Measurements from ENCODE around the gene LEMD2.

LEMD2 gene

DNA sequence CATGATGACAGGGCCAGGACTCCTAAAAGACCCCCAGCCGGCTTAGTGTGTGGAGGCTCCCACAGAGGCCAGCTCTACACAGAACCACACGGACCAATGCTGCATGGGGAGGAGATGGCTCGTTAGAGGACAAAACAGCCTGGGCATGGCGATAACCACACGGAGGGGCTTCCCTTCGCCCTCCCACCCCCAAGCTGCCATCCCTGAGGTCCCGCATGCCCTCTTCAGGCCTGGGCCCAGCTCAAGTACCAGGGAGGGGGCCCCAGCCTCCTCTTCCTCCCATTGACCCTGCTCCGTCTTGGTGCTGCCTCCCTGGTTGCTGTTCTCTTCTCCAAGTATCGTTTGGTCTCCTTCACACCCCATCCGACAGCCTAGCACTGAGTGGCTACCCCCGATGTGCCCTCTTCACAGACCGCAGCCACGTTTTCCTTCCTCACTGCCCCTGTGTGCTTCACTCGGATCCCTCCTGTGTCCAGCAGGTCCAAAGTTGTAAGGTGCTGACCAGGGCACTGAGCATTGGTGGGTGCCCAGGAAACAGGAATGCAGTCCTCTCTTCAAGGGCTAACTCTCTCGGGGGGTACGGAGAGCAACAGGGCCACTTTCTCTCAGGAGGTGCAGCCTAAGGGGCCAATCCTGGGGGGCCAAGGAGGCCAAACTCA is 24.4 kb upstream of the LEMD2 start:
- Histone ChIP-seq H3K9me3 (ENCODE audit: low read length) (no peaks in the 10 kb centered on the region), H3K27me3 (ENCODE audit: insufficient read depth, low read length) (peaks cover 17% of the 10 kb centered on the region), H3K4me3 (ENCODE audit: low read length) (no peak overlapping the region), H3K4me1 (ENCODE audit: insufficient read depth, low read length) (peaks cover 11% of the 10 kb centered on the region), H2AFZ (ENCODE audit: low read depth, low read length) (no peak overlapping the region), H3K36me3 (ENCODE audit: insufficient read depth, low read length) (no peaks in the 10 kb centered on the region)

DNA sequence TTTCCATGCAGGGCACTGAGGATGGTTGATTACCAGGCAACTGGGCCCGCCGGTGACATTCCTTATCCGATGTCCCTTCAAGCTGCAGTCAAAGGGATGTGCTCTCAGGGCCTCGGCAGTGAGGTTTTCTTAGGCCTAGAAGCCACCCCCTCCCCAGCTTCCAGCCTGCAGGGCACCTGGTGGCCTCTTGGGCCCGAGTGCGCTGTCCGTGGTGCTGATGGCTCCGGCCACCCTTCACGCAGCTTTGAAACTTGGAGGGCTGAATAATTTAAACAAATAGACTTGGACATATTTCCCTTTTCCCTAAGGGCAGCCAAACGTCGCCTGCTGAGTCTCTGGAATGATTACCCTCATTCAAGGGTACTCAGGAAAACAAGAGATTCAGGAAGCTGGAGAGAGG is 23.7 kb upstream of the LEMD2 start:
- H2AFZ ChIP-seq (ENCODE audit: low read depth, low read length) = no peak overlapping the region
- peaks cover 15% of the 10 kb centered on the region for H3K4me1 ChIP-seq (ENCODE audit: insufficient read depth, low read length)
- H3K36me3 ChIP-seq (ENCODE audit: insufficient read depth, low read length) = no peaks in the 10 kb centered on the region
- no peak overlapping the region for H3K4me3 ChIP-seq (ENCODE audit: low read length)
- H3K27me3 ChIP-seq (ENCODE audit: insufficient read depth, low read length) = peaks cover 21% of the 10 kb centered on the region
- no peaks in the 10 kb centered on the region for H3K9me3 ChIP-seq (ENCODE audit: low read length)

DNA sequence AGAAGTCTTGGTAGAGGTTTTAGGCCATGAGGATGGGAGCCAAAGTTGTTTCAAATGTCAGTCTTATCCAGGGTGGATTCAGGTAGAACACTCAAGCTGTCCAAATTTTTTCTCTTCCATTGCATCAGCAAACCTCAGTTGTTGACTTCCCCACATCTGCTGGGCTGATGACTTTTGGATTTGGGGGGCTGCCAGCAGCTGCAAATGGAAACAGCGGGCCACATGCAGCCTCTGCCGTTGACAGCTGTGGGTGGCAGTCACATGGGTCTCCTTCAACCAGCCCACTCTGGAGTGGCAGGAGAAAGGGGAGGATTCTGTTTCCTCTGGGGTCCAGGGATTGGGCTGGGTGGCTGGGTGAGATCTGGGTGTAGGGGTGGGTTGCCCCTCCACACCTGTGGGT is 20.7 kb upstream of the LEMD2 start:
- Histone ChIP-seq H3K4me1 (ENCODE audit: insufficient read depth, low read length) (peaks cover 15% of the 10 kb centered on the region), H3K36me3 (ENCODE audit: insufficient read depth, low read length) (no peaks in the 10 kb centered on the region)

DNA sequence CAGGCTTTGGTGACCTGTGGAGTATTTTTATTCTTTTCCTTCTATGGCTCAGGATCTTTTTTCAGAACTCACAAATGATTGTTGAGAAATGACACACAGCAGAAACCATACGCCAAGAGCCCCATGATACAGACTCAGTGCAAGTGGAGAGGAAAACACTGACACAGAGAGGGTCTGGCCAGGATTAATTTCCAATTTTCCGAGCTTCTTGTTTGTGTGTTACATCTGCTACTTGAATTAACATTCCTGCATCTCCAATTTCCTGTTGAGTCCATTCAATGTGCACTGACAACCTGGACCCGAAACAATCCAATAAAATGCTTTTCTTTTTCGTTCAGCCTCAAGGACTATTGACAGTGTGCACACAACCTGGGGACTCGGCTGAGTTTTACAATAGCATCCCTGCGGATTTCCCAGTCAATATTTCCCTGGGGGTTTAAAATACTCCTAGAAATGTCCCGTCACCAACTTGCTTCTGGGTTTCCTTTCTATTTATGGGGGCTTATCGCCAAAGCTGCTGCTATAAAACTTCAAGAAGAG is 19.8 kb upstream of the LEMD2 start:
- H3K4me1 ChIP-seq (ENCODE audit: insufficient read depth, low read length) = peaks cover 15% of the 10 kb centered on the region

More for the DNA sequence above, 20.7 kb upstream of the LEMD2 start:
- no peaks in the 10 kb centered on the region for H3K9me3 ChIP-seq (ENCODE audit: low read length)
- peaks cover 28% of the 10 kb centered on the region for H3K27me3 ChIP-seq (ENCODE audit: insufficient read depth, low read length)
- no peak overlapping the region for H2AFZ ChIP-seq (ENCODE audit: low read depth, low read length)
- H3K4me3 ChIP-seq (ENCODE audit: low read length) = no peak overlapping the region

DNA sequence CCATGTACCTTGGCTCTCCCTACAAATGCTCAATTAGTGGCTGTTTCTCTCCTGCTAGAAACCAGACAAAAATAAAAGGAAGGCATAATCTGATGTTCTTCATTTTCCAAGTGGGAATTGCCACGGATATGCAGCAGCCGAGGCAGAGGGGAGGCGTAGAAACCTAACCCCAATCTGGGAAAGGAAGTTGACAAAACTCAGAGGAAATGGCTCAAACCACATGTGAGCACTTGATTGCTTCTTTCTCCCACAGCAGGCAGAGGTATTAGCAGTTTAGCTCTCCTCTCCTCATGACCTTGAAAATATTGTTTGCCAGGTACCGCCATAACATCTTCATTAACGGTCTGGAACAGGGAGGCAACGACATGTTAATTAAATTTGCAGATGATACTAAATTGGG is 18.7 kb upstream of the LEMD2 start:
- no peaks in the 10 kb centered on the region for H3K36me3 ChIP-seq (ENCODE audit: insufficient read depth, low read length)
- no peaks in the 10 kb centered on the region for H3K9me3 ChIP-seq (ENCODE audit: low read length)
- H3K4me1 ChIP-seq (ENCODE audit: insufficient read depth, low read length) = peaks cover 16% of the 10 kb centered on the region
- H3K27me3 ChIP-seq (ENCODE audit: insufficient read depth, low read length) = peaks cover 33% of the 10 kb centered on the region
- no peak overlapping the region for H3K4me3 ChIP-seq (ENCODE audit: low read length)
- H2AFZ ChIP-seq (ENCODE audit: low read depth, low read length) = no peak overlapping the region

More for the DNA sequence above, 19.8 kb upstream of the LEMD2 start:
- Histone ChIP-seq H2AFZ (ENCODE audit: low read depth, low read length) (no peak overlapping the region), H3K36me3 (ENCODE audit: insufficient read depth, low read length) (no peaks in the 10 kb centered on the region), H3K4me3 (ENCODE audit: low read length) (no peak overlapping the region), H3K9me3 (ENCODE audit: low read length) (no peaks in the 10 kb centered on the region), H3K27me3 (ENCODE audit: insufficient read depth, low read length) (peaks cover 33% of the 10 kb centered on the region)

DNA sequence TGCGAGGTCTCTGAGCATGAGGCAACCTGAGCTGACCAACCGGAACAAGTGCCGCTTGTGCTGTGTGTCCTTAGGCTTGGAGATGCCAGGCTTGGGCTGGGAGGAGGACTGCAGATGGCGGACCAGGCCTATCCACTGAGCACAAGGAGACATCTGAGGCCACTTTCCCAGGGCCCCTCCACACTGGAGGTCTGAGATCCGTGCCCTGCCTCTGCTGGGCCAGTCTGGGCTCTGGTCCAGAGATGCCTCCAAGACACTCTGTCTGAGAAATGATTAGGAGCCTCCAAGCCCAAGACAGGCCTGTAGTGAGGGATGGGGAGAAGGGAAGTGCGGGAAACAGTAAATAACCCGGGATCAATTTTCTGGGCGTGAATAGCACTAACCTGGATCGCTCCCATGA is 17.9 kb upstream of the LEMD2 start:
- Histone ChIP-seq H2AFZ (ENCODE audit: low read depth, low read length) (no peak overlapping the region), H3K4me1 (ENCODE audit: insufficient read depth, low read length) (peaks cover 21% of the 10 kb centered on the region), H3K36me3 (ENCODE audit: insufficient read depth, low read length) (no peaks in the 10 kb centered on the region), H3K9me3 (ENCODE audit: low read length) (no peaks in the 10 kb centered on the region), H3K4me3 (ENCODE audit: low read length) (no peak overlapping the region), H3K27me3 (ENCODE audit: insufficient read depth, low read length) (peaks cover 31% of the 10 kb centered on the region)

DNA sequence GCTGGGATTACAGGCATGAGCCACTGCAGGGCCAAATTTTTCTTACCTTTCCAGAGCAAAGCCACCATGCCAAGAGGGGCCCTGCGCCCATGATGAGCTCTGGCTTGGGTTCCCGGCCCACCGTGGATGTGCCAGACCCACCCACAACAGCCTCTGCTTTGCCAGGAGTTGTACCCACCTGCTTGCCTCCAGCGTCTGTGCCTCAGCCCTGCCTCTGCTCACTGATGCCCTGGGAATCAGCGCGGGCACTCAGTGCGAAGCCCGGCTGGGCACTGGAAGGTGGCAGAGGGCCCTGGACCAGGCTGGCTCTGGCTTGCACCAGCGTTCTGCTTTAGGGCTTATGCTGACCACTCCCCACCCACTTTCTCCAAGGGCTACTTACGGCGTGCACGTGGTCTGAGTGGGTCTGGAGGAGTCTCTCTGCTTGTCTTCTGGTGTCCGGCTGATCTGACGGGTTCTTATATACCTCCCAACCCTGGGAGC is 14.7 kb upstream of the LEMD2 start, which contains the start of gene MLN:
MLN (minus strand) TSS at position 433 of the 483 bp plus-strand sequence. CDS start 2,840 bp downstream, outside the sequence.
- no peak within 1 kb of the TSS for H3K4me3 ChIP-seq (ENCODE audit: low read length)
- H3K9me3 ChIP-seq (ENCODE audit: low read length) = no peaks in the 10 kb centered on the region
- H3K36me3 ChIP-seq (ENCODE audit: insufficient read depth, low read length) = no peaks in the 10 kb centered on the region
- H2AFZ ChIP-seq (ENCODE audit: low read depth, low read length) = no peak within 1 kb of the TSS
- peaks cover 11% of the 10 kb centered on the region for H3K4me1 ChIP-seq (ENCODE audit: insufficient read depth, low read length)
- H3K27me3 ChIP-seq (ENCODE audit: insufficient read depth, low read length) = peaks cover 16% of the 10 kb centered on the region

DNA sequence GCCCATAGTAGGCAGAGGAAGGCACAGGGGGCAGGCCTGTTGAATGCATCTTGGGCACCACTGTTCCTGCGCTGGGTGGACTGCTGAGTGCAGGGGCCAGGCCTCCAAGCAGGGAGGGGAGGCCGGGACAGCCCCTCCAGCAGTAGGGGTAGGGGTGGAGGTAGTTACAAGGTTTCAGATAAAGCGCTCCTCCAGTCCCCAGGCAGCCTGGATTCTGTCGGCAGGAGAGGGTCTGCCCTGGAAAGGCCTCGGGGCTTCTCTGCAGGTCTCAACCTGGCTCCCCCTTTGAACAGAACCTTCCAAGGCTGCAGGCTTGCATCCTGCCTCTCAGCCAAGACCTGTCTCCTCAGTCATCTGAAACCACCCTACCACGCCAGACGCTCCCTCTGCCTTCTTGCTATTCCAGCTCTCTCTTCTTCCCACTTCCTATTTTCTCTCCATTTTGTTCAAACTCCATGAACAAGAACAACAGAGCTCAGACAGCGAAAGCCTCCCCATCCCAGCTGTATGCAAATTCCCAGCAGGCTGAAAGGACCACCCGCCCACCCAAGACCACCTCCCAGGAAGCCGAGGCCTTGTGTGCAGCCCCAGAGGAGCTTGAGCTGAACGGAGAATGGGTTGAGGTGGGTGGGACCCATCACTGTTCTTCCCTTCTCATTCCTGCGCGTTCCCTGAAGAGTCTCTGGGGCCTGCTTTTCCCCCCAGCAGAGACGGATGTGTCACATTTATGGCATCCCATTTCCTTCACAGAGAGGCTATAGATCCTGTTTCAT is 13.4 kb upstream of the LEMD2 start:
- no peak overlapping the region for H2AFZ ChIP-seq (ENCODE audit: low read depth, low read length)
- no peaks in the 10 kb centered on the region for H3K9me3 ChIP-seq (ENCODE audit: low read length)
- H3K4me1 ChIP-seq (ENCODE audit: insufficient read depth, low read length) = peaks cover 15% of the 10 kb centered on the region
- H3K4me3 ChIP-seq (ENCODE audit: low read length) = no peak overlapping the region
- H3K36me3 ChIP-seq (ENCODE audit: insufficient read depth, low read length) = no peaks in the 10 kb centered on the region
- H3K27me3 ChIP-seq (ENCODE audit: insufficient read depth, low read length) = peaks cover 9% of the 10 kb centered on the region

DNA sequence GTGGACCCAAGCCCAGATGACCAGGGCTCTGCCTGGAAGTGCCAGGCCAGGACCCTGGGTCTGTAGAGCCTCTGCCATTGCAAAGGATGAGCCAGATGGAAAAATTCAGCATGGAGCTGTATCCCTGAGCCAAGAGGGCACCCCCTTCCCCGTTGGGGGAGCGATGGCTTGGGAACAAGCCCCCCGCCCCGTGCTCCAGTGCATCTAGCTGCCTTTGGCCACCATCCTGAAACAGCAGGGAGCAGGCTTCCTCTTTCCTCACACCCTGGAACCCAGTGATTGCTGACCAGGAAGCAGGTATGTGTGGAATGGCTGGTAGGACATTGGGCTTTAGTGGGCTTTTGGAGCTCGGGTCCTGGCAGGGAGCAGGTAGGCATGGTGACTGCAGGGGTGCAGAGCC is 12.7 kb upstream of the LEMD2 start:
- no peak overlapping the region for H3K4me3 ChIP-seq (ENCODE audit: low read length)
- H3K27me3 ChIP-seq (ENCODE audit: insufficient read depth, low read length) = peaks cover 7% of the 10 kb centered on the region
- H3K4me1 ChIP-seq (ENCODE audit: insufficient read depth, low read length) = peaks cover 19% of the 10 kb centered on the region
- no peaks in the 10 kb centered on the region for H3K36me3 ChIP-seq (ENCODE audit: insufficient read depth, low read length)
- no peaks in the 10 kb centered on the region for H3K9me3 ChIP-seq (ENCODE audit: low read length)
- no peak overlapping the region for H2AFZ ChIP-seq (ENCODE audit: low read depth, low read length)

DNA sequence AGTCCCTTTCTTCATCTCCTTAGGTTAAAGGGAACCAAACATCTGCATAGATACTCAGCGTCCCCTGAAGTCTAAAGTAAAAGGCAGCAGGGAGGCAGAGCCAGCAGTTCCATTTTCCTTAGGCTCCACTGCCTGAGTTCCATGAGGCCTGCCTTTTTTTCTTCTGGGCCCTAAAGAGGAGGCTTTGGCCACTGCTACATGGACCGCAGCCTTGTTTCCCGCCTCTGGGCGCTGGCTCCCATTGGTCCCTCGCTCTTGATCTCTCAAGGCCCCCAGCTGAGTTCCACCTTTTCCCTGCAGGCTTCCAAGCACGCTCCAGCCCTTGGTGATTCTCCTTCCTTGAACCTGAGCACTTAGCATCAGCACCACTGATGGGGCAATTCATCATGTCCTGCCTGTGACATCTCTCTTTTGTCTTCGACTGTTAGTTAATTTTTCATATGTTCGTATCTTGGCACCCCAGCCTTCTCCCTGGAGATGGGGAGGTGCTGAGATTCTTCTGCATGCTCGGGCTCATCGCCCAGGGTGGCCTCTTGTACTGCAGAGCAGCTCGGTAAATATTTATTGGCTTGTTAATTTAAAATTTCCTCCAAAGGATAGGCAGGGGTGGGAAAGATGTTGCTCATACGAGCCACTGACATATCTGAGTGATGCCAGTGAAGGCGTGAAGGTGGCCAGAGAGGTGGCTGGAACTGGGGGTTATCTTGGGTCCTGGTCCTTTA is 11.5 kb upstream of the LEMD2 start:
- no peak overlapping the region for H2AFZ ChIP-seq (ENCODE audit: low read depth, low read length)
- H3K4me1 ChIP-seq (ENCODE audit: insufficient read depth, low read length) = peaks cover 19% of the 10 kb centered on the region
- peaks cover 7% of the 10 kb centered on the region for H3K27me3 ChIP-seq (ENCODE audit: insufficient read depth, low read length)
- no peaks in the 10 kb centered on the region for H3K9me3 ChIP-seq (ENCODE audit: low read length)
- no peaks in the 10 kb centered on the region for H3K36me3 ChIP-seq (ENCODE audit: insufficient read depth, low read length)
- no peak overlapping the region for H3K4me3 ChIP-seq (ENCODE audit: low read length)

DNA sequence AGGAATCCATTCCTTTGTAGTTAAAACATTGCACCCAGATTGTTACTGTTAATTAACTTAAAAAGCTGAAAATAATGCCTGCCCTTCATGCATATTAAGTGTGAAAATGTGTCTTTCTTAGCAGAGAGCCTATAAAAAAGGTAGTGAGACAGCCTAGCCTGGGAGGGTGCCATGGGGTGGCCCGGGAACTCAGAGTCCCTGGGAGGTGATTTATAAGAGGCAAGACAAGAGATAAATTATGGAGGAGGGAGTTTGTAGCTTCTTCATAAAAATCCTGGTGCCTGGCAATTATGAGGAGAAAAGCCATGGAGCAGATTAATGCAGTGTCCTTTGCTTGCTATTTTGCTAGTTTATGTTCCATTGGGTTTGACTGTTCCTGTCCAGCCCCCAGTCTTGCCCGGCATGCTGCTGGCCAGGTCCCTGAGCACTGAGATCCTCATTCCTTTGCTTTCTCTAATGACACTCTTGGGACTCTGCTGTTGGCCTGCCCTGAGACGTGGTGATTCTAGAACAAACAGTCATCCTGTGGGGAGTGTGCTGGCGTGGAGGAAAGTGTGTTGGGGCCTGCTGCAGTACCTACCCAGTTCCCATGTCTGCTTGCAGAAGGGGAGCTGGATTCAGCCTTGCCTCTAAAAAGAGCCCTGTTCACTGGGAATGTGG is 10.7 kb upstream of the LEMD2 start:
- peaks cover 19% of the 10 kb centered on the region for H3K4me1 ChIP-seq (ENCODE audit: insufficient read depth, low read length)
- H2AFZ ChIP-seq (ENCODE audit: low read depth, low read length) = no peak overlapping the region
- peaks cover 5% of the 10 kb centered on the region for H3K27me3 ChIP-seq (ENCODE audit: insufficient read depth, low read length)
- H3K9me3 ChIP-seq (ENCODE audit: low read length) = no peaks in the 10 kb centered on the region
- H3K36me3 ChIP-seq (ENCODE audit: insufficient read depth, low read length) = no peaks in the 10 kb centered on the region
- no peak overlapping the region for H3K4me3 ChIP-seq (ENCODE audit: low read length)

DNA sequence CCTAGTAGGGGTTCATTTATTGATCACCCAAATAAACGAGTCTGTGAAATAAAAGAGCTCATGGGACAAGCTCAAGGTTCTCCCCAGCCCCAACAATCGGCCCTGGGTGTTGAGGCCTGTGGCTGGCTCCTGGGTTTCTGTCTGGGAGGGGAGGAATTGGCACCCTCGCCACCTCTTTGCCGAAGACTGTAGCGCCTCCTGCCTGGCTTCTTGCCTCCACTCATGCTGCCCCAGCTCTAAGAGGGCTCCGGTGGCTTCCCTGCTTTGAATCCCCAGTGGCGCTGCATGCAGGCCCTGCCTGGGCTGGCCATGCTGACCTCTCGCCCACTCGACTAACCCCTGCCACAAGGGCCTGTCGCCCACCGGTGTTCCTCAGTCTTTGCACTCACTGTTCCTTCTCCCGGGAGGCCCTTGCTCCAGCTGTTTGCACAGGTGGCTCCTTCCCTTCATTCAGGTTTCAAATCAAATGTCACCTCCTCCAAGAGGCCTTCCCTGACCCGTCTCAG is 9.5 kb upstream of the LEMD2 start:
- Histone ChIP-seq H3K27me3 (ENCODE audit: insufficient read depth, low read length) (no peaks in the 10 kb centered on the region), H3K36me3 (ENCODE audit: insufficient read depth, low read length) (no peaks in the 10 kb centered on the region), H3K4me1 (ENCODE audit: insufficient read depth, low read length) (peaks cover 19% of the 10 kb centered on the region), H3K9me3 (ENCODE audit: low read length) (no peaks in the 10 kb centered on the region), H2AFZ (ENCODE audit: low read depth, low read length) (no peak overlapping the region), H3K4me3 (ENCODE audit: low read length) (no peak overlapping the region)

Measured in neuron (in vitro differentiated cells).